Peyer's patch (tissue), 4 donors: ENCODE data around the gene NBL1.

ENCODE experiments used
- CTCF ChIP-seq, 6 experiments: fragments of 450-650 bp in 4 of 6; fragments of 200-600 bp in 2 of 6; sonication (generic) in 1 of 6; IDR thresholded peaks; one replicate each; pipeline ENCODE4 v1.5.1; 2017 to 2019; ENCODE audit warnings: antibody characterized with exemption in 6 of 6, mild to moderate bottlenecking in 3 of 6, moderate library complexity in 1 of 6
- POLR2A ChIP-seq, 2 donors: fragments of 450-650 bp; IDR thresholded peaks; one replicate each; pipeline ENCODE4 v1.5.1; 2017; ENCODE audit warnings: antibody characterized with exemption in 2 of 2, mild to moderate bottlenecking in 2 of 2, moderate library complexity in 2 of 2

- no peak for TF ChIP-seq CTCF (IDR thresholded peaks at IDR 0.05)
- TF ChIP-seq POLR2A (IDR thresholded peaks at IDR 0.05), result no peak
Observed at GRCh38 chr1:19618428-19618827, 25.7 kb upstream of the NBL1 start.
